ENCODE data around the gene MAP4K4.

The MAP4K4 gene

GRCh38 chr2:101720732-101721131 lies 23.2 kb downstream of the MAP4K4 start:
- no peak for DNase-seq (ENCODE audit: low read depth in 1 of 2, low spot score in 1 of 2)

DNA sequence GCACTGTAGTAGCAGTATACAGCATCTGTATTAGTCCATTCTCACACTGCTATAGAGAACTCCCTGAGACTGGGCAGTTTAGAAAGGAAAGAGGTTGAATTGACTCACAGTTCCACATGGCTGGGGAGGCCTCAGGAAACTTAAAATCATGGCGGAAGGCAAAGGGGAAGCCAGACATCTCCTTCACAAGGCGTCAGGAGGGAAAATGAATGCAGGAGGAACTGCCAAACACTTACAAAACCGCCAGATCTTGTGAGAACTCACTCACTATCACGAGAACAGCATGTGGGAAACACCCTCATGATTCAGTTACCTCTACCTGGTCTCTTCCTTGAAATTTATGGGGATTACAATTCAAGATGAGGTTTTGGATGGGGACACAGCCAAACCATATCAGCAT lies 25.4 kb downstream of the MAP4K4 start:
- DNase-seq (ENCODE audit: low read depth in 1 of 2, low spot score in 1 of 2), result no peak

- no peak for DNase-seq (ENCODE audit: low read depth in 1 of 2, low spot score in 1 of 2)
Measured at GRCh38 chr2:101723371-101724124, 26.0 kb downstream of the MAP4K4 start.

DNA sequence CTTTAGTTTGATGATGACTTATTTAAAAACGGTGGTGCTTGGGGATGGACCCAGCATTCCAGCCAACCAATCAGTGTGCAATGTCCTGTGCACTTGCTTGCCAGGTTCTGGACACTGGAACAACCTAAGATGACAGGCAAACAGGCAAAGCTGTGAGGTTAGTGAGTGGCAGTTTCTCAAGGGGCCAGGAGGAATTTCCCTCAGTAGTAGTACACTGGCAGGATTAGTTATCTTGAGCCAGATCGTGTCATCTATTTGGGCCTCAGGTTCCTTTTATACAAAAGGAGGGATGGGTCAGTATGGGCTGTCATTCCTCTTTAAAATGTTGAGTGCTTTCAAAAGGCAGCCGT lies 26.6 kb downstream of the MAP4K4 start:
- no peak for DNase-seq (ENCODE audit: low read depth in 1 of 2, low spot score in 1 of 2)

DNA sequence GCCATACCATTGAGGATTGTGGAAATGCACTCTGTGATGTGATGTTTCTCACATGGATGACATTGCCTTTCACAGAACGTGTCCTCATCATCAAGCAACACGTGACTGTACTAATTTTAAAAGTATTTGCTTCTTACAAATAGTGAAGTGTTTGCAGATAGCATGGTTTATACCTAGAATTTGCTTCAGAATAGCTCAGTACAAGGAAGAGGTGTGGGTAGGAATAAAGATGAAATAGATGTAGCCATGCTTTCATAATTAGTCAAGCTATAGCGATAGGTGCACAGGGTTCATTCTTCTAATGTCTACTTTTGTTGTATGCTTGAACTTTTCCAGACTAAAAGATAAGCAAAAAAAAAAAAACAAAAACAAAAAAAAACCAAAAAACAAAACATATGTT lies 27.5 kb downstream of the MAP4K4 start:
- DNase-seq (ENCODE audit: low read depth in 1 of 2, low spot score in 1 of 2), result no peak

DNA sequence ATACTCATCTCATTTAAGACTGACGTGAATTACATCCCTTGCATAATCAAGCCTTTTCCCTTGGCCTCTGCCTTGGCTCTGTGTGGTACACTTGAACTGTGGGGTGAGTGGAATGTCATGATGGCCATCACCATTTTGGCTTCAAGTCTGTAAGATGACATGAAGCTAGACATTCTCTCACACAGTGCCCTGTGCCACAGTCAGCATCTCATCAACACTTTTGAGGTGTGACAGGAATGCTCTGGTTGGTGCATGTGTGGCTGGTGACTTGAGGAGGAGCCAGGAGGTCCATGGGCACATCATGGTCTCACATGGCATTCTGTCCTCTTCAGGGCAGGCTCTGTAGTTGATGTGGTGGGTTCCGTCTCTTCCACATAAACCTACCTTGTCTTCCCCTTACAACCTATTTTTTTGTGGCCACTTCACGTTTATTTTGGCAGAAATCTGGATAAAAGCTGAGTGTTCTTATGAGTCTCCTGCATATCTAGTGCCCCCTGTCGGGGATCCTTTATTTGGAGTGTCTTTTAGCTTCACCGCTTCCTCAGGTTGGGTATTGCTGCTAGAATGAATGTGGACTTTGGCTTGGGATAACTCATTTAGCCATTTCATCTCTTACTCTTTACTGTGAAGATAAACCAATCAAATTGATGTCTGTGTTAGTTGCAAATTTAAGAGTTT lies 28.1 kb downstream of the MAP4K4 start:
- DNase-seq (ENCODE audit: low read depth in 1 of 2, low spot score in 1 of 2), result no peak

DNA sequence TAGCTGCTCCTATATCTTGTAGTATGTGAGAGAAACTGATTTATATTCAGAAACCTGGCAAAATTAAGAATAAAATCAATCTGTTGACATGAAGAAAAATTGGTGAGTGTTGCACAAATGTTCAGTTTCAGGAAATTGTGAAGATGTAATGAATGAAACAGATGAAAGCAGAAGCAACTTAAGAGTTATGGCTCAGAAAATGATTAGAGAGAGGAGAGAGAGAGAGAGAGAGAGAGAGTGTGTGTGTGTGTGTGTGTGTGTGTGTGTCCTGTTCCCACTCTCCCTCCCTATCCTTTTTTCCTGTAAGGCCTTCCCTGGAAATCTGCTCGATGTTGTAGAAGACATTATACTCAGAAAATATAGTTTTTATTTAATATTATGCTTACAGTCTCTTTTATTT lies 31.4 kb downstream of the MAP4K4 start:
- DNase-seq (ENCODE audit: low read depth in 1 of 2, low spot score in 1 of 2), result no peak

DNA sequence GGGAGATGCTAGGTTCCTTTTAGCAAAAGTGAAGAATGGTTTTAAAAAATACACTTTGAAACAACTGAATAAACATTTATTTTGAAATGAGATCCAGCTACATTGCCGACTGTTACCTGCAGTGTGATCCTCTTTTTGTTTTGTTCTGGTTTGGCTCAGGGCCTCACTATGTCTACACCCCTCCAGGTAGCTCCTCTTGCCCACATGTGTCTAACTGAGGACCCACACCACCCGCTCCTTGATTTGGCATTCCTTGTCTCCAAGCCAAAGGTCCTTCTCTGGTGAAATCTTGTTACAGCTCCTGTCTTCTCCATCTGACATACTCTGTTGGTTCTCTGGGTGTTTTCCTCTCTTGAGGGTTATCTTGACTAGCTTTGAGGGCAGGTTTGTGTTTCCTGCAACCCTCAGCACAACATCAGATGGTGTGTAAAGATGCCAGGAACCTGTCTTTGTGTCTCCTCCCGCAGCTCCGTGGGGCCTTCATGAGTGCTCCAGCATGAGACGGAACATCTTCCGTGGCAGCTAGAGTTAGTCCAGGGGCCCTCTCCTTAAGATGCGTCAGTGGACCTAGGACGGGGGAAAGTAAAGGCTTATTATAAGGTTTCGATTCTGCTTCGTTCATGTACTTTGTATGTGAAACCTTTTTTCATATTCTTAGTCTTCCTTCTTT lies 32.1 kb downstream of the MAP4K4 start:
- DNase-seq (ENCODE audit: low read depth in 1 of 2, low spot score in 1 of 2), result no peak

- no peak for DNase-seq (ENCODE audit: low read depth in 1 of 2, low spot score in 1 of 2)
Measured at GRCh38 chr2:101731221-101732054, 33.9 kb downstream of the MAP4K4 start.

DNA sequence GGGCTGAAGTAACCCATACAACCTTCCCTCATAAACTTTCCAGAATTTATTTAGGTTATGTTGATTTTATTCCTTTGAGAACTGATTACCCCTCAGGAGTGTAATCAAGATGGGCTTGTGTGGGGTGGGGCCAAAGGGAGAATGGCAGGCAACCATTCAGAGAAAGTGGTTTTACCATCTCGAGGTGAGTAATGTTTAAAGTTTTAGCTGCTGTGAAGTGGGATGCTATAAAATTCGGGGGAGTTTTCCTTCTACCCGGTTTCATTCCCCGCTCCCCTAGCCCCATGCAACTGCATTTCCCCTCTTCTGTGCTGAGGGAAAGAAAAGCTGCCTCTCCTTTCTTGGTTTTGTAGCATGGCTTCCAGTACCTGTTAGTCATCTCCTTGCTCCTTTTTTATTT lies 34.7 kb downstream of the MAP4K4 start:
- DNase-seq (ENCODE audit: low read depth in 1 of 2, low spot score in 1 of 2), result no peak

- DNase-seq (ENCODE audit: low read depth in 1 of 2, low spot score in 1 of 2), result no peak
Measured at GRCh38 chr2:101732773-101733256, 35.3 kb downstream of the MAP4K4 start.

GRCh38 chr2:101733257-101733993 lies 35.9 kb downstream of the MAP4K4 start:
- DNase-seq (ENCODE audit: low read depth in 1 of 2, low spot score in 1 of 2), result no peak

GRCh38 chr2:101734505-101735165 lies 37.1 kb downstream of the MAP4K4 start:
- DNase-seq (ENCODE audit: low read depth in 1 of 2, low spot score in 1 of 2), result no peak

DNA sequence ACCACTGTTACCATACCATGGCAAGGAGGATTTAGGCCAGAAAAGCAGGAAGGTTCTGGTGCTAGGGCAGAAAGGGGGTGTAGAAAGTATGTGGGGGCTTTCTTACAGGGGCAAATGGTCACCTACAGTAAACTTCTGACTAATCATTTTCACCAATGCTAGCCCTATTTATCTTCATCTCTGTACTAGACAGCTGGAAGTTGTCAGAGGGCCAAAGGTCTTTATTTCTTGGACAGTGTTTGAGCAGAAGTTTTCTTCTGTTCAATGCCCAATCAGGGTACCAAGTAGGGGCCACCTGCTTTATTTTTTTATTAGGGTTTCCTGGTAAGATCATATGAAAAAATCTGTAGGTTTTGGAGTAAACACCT lies 37.6 kb downstream of the MAP4K4 start:
- DNase-seq (ENCODE audit: low read depth in 1 of 2, low spot score in 1 of 2), result no peak

GRCh38 chr2:101736233-101736632 lies 38.7 kb downstream of the MAP4K4 start:
- DNase-seq (ENCODE audit: low read depth in 1 of 2, low spot score in 1 of 2), result no peak

GRCh38 chr2:101736861-101737291 lies 39.4 kb downstream of the MAP4K4 start:
- no peak for DNase-seq (ENCODE audit: low read depth in 1 of 2, low spot score in 1 of 2)

DNA sequence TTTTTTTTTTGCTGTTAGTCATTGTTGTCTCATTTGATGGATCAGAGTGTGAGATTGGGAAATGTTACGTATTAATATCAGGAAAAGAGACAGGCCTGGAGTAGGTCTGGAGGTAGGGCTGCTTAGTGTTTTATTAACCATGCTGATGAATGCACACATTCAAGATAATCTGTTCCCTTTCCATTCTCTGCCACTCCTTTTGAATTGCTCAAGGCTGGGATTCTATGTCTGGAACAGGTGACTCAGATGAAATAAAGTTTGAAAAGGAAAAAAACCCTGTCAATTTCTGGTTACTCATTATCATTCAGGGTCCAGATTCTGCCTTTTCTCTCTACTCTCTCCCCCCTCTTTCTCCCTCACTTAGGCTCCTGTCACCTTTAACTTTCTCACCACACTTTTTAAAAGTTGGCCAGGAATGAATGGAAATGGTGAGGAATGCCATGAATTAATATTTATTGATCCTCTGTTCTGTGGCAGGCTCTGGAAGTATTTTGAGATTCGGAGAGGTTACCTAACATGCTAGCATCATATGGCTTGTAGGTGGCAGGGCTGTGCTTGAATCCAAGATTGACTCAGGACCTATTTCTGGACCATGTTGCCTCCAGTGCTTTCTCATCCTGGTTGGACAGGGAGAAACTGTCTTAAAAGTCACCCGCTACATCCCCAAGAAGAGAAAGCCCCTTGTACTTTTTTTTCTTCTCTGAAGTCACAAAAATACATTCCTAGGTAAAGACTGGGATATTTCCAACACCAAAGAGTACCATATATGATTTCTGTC lies 40.2 kb downstream of the MAP4K4 start:
- no peak for DNase-seq (ENCODE audit: low read depth in 1 of 2, low spot score in 1 of 2)

- no peak for DNase-seq (ENCODE audit: low read depth in 1 of 2, low spot score in 1 of 2)
Measured at GRCh38 chr2:101738649-101739048, 41.1 kb downstream of the MAP4K4 start.

DNA sequence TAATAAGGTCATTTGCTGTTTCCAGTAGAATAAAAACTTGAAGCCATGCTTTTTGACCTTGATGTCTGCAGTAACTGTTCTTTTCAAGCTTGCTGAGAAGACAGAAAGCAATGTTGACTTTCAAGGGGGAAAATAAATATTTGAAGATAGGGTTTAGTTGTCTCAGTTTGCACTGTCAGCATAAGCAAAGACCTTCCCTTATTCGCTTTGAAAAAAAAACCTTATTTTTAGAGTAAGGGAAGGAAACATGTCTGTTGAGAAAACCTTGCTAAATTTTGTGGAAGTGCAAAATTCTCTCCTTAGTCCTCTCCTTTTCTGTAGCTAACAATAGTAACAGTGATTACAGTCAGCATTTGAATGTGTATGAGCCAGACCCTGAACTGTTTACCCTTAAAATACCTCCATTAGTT lies 43.1 kb downstream of the MAP4K4 start:
- DNase-seq (ENCODE audit: low read depth in 1 of 2, low spot score in 1 of 2), result no peak

All from activated CD4-positive, alpha-beta T cell treated with anti-CD3 and anti-CD28 coated beads, Interleukin-2, amount 50 U/mL, for 24 hours (primary cell).